GM23338 (cell line): Measurements from ENCODE around the gene CENPP.

Experiments used
- CREB1 ChIP-seq: fragments of 250-450 bp; sonication (Bioruptor Pico); IDR thresholded peaks from 2 replicates; pipeline ENCODE4 v1.5.0; 2020; ENCODE audit warnings: low read depth, mild to moderate bottlenecking, moderate library complexity
- CTCF ChIP-seq, 2 experiments: fragments of 200-600 bp in 1 of 2; sonication (generic) in 1 of 2; conservative IDR thresholded peaks; 2 replicates each; pipeline versions ENCODE4 v1.5.1 to v1.6.1; 2016 to 2017; ENCODE audit warnings: antibody characterized with exemption in 2 of 2, low read depth in 2 of 2, mild to moderate bottlenecking in 2 of 2, moderate library complexity in 1 of 2
- ETS1 ChIP-seq: IDR thresholded peaks from 2 replicates; pipeline ENCODE4 v1.6.1; 2016; ENCODE audit warnings: antibody characterized with exemption
- EZH2 ChIP-seq: fragments of 200-600 bp; sonication (generic); IDR thresholded peaks from one replicate; pipeline ENCODE4 v1.8.0; 2017; ENCODE audit warnings: antibody characterized with exemption, mild to moderate bottlenecking, low read depth; ENCODE audit not compliant: unreplicated experiment
- EZH2phosphoT487 ChIP-seq: fragments of 200-600 bp; sonication (generic); IDR thresholded peaks from one replicate; pipeline ENCODE4 v1.8.1; 2018; ENCODE audit warnings: antibody characterized with exemption; ENCODE audit not compliant: unreplicated experiment
- JUNB ChIP-seq: IDR thresholded peaks from one replicate; pipeline ENCODE4 v1.6.1; 2016; ENCODE audit warnings: antibody characterized with exemption; ENCODE audit not compliant: unreplicated experiment
- NANOG ChIP-seq: IDR thresholded peaks from 2 replicates; pipeline ENCODE4 v1.6.1; 2016; ENCODE audit warnings: antibody characterized with exemption, borderline replicate concordance
- POLR2AphosphoS5 ChIP-seq: IDR thresholded peaks from 2 replicates; pipeline ENCODE4 v1.6.1; 2016; ENCODE audit warnings: antibody characterized with exemption, low read depth
- REST ChIP-seq: IDR thresholded peaks from one replicate; pipeline ENCODE4 v1.6.1; 2018; ENCODE audit warnings: antibody characterized with exemption; ENCODE audit not compliant: unreplicated experiment
- STAT1 ChIP-seq: IDR thresholded peaks from one replicate; pipeline ENCODE4 v1.6.1; 2016; ENCODE audit warnings: antibody characterized with exemption; ENCODE audit not compliant: unreplicated experiment
- ZNF114 ChIP-seq: fragments of 250-450 bp; sonication (Bioruptor Pico); IDR thresholded peaks from 2 replicates; pipeline ENCODE4 v1.5.0; 2020; ENCODE audit warnings: mild to moderate bottlenecking, moderate library complexity
- ZNF331 ChIP-seq: fragments of 250-450 bp; sonication (Bioruptor Pico); IDR thresholded peaks from 2 replicates; pipeline ENCODE4 v1.5.0; 2020; ENCODE audit warnings: low read depth, mild to moderate bottlenecking, moderate library complexity
- ZNF462 ChIP-seq: fragments of 250-450 bp; sonication (Bioruptor Pico); IDR thresholded peaks from 2 replicates; pipeline ENCODE4 v1.5.0; 2020; ENCODE audit warnings: mild to moderate bottlenecking, moderate library complexity

GRCh38 chr9:92385001-92385400, 59.2 kb downstream of the CENPP start:
- no peak for TF ChIP-seq EZH2phosphoT487
- no peak for TF ChIP-seq CTCF (conservative IDR thresholded peaks at IDR 0.05; ENCODE audit: low read depth in 2 of 2)
- no peak for TF ChIP-seq EZH2
- no peak for TF ChIP-seq POLR2AphosphoS5
- TF ChIP-seq REST, result no peak
- TF ChIP-seq CREB1 (CRISPR knock-in tag), result no peak
- no peak for TF ChIP-seq JUNB
- TF ChIP-seq ZNF331, result no peak
- TF ChIP-seq ZNF114 (CRISPR knock-in tag), result no peak
- no peak for TF ChIP-seq ZNF462 (CRISPR knock-in tag)
- no peak for TF ChIP-seq NANOG
- TF ChIP-seq ETS1, result no peak
- TF ChIP-seq STAT1, result no peak
